HG03060 (cell line): ENCODE results near the gene THRSP.
"Not testable (repeated sequence)": the region's sequence is repeated elsewhere in the genome, so short reads cannot be mapped to it uniquely, and the experiment has no call there.

Experiments
- ATAC-seq: cut with Tn5 transposase; IDR thresholded peaks from one replicate; pipeline ENCODE4 v1.9.1; 2021; ENCODE audit warnings: low read depth, moderate number of reproducible peaks; ENCODE audit not compliant: unreplicated experiment

The THRSP gene

GRCh38 chr11:78085972-78086371, 22.3 kb downstream of the THRSP start:
- ATAC-seq: no peak

DNA sequence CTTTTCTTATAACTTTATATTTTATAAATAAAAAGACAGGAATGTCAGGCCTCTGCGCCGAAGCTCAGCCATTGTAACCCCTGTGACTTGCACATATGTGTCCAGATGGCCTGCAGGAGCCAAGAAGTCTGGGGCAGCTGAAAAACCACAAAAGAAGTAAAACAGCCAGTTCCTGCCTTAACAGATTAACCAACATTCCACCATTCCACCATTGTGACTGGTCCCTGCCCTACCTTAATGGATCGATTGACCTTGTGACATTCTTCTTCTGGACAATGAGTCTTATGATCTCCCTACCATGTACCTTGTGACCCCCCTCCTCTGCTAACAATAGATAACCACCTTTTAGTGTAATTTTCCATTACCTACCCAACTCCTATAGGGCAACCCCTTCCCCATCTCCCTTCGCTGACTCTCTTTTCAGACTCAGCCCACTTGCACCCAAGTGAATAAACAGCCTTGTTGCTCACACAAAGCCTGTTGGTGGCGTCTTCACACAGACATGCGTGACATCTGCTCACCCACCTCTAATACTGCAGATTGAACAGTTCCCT, 22.9 kb downstream of the THRSP start:
- ATAC-seq: not testable (repeated sequence)

DNA sequence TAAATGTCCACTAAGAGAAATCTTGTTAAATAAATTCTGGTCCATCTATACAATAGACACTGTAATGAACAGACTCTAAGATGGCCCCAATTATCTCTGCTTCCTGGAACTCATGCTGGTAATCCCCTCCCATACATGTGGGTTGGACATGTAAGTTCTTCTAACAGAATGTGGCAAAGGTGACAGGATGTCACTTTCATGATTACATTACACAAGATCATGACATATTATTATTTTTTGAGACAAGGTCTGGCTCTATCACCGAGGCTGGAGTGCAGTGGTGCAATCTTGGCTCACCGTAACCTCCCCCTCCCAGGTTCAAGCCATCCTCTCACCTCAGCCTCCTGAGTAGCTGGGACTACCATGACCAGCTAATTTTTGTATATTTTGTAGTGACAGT, 30.6 kb downstream of the THRSP start:
- ATAC-seq: no peak

DNA sequence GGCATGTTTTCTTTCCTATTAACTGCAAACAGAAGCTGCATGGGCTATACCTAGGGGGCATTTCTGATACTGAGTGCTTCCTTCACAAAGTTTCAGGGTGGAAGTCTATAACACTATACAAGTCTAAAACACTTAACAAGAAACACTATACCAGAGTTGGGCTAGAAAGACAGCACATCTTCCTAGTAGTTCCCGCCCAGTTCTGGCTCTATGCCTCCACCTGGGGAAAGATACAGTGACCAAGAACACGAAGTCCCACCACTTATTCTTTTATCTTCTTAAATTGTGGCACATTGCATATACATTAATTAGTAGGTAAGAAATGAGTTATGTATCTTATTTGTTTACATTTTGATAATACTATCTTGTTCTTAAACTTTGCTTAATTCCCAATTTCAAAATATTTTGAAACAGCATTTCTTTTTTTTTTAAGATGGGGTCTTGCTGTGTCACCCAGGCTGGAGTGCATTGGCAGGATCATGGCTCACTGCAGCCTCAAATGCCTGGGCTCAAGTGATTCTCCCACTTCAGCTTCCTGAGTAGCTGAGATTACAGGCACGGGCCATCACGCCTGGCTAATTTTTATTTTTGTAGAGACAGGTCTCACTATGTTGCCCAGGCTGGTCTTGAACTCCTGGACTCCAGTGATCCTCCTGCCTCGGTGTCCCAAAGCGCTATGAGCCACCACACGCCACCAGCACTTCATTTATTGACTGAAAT, 34.2 kb downstream of the THRSP start:
- no peak for ATAC-seq

GRCh38 chr11:78099666-78100065, 36.0 kb downstream of the THRSP start:
- no peak for ATAC-seq

GRCh38 chr11:78100261-78100660, 36.6 kb downstream of the THRSP start:
- ATAC-seq: no peak

DNA sequence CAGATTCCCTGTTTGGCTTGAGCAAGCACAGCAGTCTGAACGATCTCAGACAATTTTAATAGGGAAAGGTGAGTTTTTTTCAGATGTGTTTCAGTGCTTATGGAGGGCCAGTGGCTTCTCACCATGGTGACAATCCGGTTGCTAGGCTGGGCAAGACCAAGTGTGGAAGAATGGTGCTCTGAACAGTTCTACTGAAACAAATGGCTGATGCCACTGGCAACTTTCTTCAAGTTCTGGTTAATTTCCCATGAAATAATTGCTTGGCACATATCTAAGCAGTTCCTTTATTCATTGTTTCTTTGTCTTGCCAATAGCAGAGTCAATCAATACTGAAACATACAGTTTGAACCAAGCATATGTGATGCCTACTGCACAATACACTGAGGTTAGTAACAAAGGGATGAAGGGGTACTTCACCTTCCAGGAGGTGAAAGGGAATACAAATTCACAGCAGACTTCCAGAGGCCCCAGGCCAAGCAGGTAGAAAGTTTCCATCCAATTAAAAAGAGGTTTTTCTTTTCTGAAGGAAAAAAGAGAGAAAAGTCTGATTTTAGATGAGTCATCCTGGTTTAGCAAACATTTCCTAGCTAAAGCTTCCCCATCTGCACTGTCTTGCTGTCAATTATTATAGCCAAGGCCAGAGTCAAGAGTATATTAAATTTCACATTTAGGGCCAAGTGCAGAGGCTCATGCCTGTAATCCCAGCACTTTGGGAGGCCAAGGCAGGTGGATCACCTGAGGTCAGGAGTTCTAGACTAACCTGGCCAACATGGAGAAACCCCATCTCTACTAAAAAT, 37.2 kb downstream of the THRSP start:
- ATAC-seq: no peak

DNA sequence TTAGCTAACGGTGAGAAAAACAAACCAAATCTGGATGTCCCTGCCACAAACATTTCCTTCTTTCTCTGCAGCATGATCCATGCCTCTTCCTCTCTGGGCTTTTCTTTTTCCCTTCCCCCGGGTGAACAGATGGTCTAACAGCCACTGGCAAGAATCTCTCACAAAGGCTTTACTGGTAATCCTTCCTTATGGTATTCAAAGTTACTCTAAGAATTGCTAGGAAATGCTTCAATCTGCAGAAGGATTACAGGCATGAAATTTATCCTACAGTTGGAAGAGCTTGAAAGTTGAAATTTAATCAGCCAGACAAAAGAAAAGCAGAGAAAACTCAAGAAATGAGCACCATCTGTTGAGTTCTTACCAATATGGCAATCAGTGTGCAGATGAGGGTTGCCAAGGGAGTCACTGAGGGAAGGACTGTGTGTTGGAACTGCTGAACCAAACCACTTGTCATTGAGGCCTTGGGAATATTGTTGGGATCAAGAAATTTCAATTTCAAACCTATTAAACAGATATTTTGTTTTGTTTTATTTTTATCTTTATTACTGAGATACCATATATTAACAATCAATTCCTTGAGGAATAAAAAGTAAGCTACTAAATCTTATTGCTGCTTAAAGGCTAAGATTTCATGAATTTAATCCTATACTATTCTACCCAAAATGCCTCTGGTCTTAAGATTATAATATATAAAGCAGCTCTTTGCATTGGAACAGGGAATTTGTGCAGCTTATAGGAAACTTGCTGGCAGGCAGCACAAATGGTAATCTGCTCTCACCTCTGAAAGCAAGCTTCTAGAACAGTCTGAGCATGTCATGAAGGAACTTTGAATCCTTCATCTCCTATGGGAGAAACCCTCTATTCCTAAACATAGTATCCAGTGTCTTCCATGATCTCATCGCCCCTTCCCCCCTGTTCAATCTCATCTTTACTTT, 45.7 kb downstream of the THRSP start:
- ATAC-seq: no peak

DNA sequence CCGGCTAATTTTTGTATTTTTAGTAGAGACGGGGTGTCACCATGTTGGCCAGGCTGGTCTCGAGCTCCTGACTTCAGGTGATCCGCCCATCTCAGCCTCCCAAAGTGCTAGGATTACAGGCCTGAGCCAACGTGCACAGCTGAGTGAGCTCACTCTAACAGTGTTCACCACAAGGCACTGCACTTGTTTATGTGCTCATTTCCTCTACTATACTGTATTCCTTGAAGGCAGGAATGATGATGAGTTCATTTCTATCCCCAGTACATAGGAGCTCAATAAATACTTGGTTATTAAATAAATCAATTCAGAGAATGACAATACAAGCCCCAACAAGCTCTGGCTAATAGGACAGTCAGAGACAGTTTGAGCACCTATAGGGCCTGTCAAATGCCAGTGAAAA, 46.7 kb downstream of the THRSP start:
- no peak for ATAC-seq

DNA sequence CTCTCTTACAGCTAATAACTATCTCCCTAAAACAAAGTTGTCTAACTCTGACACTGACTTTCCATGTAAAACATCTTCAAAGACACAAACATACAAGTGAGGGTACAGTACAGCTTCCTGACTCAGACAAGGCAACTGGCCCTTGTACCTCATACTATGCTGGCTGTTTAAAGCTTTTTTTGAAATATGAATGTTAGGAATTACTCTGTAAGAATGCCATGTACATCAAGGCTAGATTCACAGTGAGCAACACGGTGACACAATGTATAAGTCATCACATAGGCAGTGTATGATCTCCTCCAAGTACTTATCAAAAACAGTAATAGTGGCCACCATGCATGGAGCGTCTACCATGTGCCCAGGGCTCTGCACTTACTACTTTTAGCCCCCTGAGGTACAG, 47.2 kb downstream of the THRSP start:
- no peak for ATAC-seq

DNA sequence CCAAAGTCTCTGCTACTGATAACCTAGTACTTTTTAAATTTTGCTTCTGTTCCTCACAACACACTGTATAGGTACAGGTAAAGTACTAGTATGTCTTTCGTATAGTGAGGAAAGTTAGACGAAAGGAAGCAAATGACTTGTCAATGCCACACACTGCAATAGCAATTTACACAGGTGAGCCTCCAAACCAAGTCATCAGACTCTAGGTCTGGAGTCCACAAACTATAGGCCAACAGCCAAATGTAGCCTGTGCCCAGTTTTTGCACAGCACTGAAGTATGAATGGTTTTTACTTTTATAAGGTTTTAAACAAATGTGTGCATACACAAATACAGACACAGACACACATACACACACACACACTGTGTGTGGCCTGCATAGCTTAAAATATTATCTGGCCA, 47.6 kb downstream of the THRSP start:
- no peak for ATAC-seq

GRCh38 chr11:78112582-78113275, 49.1 kb downstream of the THRSP start:
- ATAC-seq: no peak
